Loucy (cell line): ENCODE results near the gene MYCN.

Source experiments
- EZH2phosphoT487 ChIP-seq: fragments of 200-600 bp; IDR thresholded peaks from 2 replicates; pipeline ENCODE4 v1.6.1; 2018; ENCODE audit warnings: antibody characterized with exemption, mild to moderate bottlenecking, moderate library complexity, borderline replicate concordance
- TF ChIP-seq, protein P1 (sequence below): fragments of 200-600 bp; sonication (generic); conservative IDR thresholded peaks from 2 replicates; pipeline ENCODE4 v1.5.1; 2014; ENCODE audit warnings: mild to moderate bottlenecking, antibody characterized with exemption, low read length

DNA sequence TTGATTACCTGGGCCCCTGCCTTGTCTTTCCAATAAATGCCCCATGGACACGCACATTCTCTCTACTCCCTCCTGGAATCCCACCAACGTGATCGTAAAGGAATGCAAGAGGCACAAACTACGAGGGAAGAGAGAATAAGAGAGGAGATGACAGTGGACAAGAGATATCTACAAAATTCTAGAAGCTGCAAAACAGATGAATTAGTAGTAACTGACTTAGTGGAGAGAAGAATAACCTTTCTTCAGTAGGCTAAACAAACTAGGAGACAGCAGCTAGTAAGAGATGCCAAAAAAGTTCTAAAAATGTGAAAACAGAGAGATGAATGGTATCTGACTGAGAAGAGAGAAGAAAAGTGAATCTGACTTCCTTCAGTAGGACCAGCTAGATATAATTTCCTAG lies 43.5 kb upstream of the MYCN start:
- TF ChIP-seq, protein P1, sequence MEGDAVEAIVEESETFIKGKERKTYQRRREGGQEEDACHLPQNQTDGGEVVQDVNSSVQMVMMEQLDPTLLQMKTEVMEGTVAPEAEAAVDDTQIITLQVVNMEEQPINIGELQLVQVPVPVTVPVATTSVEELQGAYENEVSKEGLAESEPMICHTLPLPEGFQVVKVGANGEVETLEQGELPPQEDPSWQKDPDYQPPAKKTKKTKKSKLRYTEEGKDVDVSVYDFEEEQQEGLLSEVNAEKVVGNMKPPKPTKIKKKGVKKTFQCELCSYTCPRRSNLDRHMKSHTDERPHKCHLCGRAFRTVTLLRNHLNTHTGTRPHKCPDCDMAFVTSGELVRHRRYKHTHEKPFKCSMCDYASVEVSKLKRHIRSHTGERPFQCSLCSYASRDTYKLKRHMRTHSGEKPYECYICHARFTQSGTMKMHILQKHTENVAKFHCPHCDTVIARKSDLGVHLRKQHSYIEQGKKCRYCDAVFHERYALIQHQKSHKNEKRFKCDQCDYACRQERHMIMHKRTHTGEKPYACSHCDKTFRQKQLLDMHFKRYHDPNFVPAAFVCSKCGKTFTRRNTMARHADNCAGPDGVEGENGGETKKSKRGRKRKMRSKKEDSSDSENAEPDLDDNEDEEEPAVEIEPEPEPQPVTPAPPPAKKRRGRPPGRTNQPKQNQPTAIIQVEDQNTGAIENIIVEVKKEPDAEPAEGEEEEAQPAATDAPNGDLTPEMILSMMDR, result no peak
- no peak for TF ChIP-seq EZH2phosphoT487
